GM21737 (cell line): ENCODE measurements around the gene PDE11A.
A peak's percentile ranks its signal among the peaks of the same experiment; 100 is the strongest.
"Not testable (repeated sequence)": the region's sequence is repeated elsewhere in the genome, so short reads cannot be mapped to it uniquely, and the experiment has no call there.

Source experiments
- ATAC-seq: cut with Tn5 transposase; IDR thresholded peaks from one replicate; pipeline ENCODE4 v1.9.1; 2021; ENCODE audit warnings: mild to moderate bottlenecking, moderate library complexity; ENCODE audit not compliant: unreplicated experiment

The PDE11A gene

DNA sequence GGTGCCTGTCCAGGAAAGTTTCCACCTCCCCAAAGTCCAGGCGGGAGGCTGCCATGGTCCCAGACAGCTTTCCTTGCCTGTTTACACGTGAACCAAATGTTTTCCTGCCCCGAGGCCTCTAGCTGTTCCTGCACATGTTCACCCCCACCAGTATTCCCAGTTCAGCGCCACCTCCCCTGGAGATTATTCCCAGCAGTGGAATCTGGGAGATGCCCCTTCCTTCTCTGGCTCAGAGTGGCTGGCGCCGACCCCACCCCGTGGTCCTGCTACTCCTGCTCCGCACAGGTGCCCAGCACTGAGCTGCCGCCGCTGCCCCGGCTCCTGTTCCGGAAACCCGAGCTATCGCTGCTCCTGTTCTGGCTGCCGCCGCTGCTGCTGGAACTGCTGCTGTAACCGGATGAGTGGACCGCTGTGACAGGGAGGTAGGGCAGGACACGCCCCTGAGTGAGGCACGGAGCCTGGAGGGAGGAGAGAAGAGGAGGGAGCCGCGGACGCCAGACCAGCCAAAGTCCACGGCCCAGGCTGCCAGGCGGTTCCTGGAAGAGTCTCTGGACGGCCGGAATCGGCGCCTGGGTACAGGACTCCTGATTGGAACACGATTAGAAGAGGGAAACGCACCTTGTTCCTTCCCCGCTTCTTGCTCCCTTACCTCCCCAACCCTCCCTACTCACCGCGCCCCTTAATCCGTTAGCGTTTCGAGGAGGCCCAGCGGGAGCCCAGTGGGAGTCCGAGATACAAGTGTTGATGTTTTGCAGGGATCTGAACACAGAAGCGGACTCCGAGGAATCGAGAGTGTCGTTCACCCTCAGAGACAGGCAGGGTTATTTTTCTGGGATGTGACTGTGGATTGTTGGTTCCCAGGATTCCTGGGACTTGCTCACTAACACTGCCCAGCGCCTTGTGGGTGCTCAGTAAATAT is at the start of gene PDE11A:
TSS of gene PDE11A (minus strand) at position 395 of the 919 bp plus-strand sequence. CDS start at position 55, 340 bp downstream.
- peak; percentile 70 for ATAC-seq

DNA sequence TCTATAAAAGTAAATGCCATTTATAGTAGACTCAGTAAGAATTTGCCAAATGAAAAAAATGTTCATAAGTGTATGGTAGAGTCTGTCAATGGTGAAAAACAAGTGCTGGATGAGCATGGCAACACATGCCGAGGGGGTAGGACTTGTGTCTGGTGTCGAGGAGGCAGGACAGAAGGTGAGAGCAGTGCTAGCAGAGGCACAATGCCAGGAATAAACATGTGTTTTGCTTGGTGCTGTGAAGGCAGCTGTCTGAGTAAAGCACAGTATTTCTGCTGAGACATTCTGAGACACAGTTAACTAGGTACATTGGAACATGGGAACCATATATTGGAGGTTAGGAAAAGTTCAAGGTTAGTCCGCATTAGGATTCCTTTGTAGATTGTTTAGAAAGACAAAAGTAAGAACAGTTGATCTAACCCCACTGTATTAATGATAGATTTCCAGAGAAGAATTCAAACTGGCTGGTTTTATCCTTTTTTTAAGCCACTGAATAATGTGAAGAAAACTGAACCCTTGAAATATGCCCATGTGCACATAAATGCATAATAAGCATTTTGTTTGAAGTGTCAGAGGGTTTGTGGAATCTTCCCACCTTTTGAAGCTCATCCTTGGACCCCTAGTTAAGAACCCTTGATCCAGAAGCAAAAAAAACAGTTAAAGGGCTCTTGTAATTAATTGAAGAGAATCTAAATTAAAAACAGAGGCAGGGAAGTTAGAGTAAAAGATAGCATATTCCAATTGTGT is 46.8 kb upstream of the PDE11A start:
- ATAC-seq, result no peak

DNA sequence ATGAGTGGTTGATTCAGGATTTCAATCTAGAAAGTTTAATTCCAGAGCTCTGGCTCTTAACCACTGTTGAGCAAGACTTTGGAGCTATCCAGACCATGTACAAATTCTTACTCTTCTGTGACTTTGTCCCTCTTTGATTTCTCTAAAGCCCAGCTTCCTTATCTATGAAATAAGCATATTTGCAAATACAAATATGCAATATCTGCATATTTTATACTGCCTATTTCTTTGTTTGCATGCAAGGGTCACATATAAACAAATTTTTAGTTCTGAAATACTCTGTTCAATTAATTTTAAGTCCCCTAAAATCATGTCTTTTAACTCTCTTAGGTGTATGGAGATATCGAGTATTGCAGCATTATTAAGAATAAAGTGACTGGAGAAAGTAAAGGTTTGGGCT is 45.1 kb upstream of the PDE11A start:
- no peak for ATAC-seq

DNA sequence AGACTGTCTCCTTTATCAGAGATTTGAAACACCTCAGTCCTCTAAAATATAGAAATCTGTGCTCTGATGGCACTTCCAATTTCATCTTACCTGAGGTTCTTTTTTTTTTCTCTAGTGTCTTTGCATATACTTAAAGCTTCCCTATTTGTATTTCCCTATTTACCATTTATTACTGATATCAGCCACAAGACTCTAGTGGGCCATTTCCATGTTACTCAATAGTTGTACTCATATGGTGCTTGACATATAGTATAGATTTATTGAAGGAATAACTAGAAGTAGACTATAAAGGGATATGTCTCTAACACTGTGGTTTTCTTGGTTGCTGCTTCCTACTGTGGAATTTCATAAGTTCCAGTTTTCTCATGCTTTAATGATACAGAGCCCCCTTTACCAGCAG is 42.7 kb upstream of the PDE11A start:
- no peak for ATAC-seq

DNA sequence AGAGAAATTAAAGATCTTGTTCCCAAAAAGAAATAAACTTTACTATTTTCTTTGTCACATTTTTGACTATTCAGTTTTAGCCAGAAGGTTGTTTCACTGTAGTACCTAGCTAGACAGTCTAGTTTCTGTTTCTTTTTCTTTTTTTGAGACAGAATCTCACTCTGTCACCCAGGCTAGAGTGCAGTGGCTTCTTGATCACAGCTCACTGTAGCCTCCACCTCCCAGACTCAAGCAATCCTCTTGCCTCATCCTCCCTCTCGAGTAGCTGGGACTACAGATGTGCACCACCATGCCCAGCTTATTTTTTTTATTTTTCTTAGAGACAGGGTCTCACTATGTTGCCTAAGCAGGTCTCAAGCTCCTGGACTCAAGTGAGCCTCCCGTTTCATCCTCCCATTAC is 41.9 kb upstream of the PDE11A start:
- ATAC-seq, result peak; percentile 38

DNA sequence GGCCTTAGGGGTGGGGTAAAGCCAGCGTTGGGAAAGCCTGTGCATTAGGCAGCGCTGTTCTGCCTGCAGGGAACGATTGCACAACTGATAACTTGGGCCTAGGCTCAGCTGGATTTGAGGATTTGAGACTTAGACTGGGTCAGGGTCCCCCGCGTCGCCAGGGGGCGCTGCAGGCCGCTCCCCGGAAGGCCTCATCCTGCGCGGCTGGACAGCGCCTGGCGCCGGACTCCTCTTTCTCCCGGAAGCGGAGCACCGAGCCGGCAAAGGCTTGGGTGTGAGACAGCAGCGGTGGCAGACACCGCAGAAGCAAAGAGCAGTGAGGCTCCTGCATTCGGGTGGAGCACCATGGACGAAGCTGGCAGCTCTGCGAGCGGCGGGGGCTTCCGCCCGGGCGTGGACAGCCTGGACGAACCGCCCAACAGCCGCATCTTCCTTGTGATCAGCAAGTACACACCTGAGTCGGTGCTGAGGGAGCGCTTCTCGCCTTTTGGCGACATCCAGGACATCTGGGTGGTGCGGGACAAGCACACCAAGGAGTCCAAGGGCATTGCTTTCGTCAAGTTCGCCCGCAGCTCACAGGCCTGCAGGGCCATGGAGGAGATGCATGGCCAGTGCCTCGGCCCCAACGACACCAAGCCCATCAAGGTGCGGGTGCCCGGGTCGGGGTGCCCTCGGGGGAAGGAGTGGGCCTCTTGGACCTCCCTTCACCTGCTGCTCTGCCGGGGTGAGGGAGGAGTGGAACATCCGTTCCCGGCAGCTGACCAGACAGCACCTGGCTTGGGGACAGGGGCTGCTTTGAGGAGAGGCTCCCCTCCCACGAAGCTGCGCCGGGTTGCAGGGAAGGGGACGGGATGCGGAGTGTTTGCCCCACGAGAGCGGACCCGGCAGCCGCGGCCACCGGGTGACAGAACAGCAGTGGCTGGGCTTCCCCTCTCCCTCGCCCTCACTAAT is 39.9 kb upstream of the PDE11A start, which contains the start of gene RBM45:
TSS of gene RBM45 (plus strand) at position 236 of the 951 bp plus-strand sequence. CDS start at position 346, 110 bp downstream.
- peak; percentile 90 for ATAC-seq

DNA sequence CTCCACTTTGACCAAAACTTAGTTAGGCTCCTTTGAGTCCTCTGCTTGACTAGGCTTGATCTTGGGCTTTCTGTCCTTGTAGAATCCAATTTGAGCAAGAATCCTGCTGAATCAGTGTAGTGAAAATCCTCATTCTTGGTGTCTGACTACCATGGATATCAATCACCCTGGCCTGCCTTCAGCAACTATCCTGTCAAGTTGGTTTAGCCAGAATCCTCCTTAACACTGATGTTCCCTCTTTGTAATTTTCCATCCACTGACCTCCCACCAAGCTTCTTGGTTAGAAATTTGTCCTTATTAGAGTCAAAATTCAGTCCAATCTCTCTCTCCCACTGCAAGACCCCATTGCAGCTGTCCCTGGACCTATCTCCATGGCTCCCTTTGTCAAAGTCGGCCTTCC is 39.2 kb upstream of the PDE11A start:
- peak; percentile 9 for ATAC-seq

DNA sequence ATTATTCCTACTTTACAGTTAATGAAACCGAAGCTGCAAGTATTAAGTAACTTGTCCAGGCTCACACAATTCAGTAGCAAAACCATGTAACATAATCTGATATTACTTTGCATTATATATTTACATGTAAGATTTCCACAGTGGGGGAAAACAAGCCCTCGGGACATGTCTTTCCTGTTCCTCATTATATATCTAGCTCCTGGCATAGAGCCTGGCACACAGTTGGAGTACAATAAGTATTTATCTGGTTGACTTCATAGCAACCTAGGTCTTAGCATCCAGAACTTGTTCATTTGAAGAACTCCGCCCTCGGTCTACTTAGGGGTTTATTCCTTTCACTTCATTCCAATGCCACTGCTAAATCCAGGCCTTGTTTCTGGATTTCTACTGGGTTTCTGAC is 38.1 kb upstream of the PDE11A start:
- ATAC-seq, result no peak

DNA sequence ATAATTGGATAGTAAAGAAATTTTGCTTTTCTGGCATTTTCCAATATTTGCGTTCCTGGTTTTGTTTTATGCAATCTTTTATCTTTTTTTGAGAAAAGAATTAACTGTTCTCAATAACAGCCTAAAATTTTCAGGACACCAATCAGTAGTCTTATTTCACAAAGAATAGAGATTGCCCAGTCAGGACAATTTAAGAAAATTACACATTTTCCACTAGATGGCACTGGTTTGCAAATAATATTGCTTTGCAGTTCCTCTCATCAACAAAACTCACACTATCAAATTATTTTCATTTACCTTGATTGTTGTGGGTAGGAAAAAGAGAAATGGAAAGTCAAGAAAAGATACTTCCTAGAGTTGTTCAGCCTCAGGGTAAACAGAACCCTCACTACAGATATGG is 37.2 kb upstream of the PDE11A start:
- no peak for ATAC-seq

DNA sequence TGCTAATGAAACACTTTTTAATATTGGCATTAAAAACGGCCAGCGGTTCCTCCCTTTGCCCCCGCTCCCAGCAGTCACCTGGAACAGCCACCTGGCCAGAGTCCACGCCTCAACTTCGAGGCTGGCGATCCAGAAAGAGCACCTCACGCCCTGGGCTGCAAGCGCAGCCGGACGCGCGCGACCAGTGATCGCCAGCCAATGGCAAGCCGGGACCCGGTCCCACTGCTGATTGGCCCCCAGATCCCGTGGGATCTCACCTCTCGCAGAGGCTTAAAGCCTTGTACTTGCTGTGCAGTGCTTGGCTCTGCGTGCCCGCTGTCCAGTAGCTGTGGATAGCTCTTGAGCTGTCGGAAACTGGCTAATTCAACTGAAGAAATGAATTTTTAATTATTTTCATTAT is 35.6 kb upstream of the PDE11A start:
- ATAC-seq, result no peak

DNA sequence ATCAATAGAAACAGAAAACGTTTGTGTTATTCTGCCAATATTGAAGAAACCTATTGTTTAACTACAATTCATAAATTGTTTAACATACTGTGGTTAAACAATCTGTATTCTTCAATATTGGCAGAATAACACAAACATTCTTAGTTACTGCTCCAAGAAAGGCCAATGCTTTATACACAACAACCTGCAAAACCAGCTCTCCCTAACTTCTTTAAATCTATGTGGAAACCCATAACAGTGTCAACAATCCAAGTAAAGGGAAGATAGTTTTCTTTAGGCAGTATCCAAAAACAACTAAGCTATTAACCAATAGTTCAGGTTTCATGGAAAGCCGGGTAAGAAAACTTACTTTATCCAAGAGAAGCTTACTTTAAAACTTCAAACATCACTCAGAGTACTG is 33.5 kb upstream of the PDE11A start:
- no peak for ATAC-seq

DNA sequence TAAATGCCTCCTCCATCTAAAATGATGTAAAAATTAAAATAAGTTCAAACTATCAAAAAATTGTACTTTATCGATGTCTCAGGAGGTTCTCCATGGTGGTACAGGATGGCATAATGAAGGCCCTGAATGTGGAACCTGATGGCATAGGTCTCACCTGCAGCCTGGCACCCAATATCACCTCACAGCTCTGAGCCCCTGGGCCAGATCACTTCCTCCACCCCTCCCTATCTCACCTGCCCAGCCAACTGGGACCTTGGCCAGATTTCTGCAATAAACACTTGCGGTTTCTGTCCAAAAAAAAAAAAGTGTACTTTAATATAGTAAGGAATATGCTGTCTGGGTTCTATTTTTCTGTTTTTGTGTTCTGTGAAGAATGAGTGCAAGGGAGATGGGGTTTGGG is 33.0 kb upstream of the PDE11A start:
- ATAC-seq, result no peak

DNA sequence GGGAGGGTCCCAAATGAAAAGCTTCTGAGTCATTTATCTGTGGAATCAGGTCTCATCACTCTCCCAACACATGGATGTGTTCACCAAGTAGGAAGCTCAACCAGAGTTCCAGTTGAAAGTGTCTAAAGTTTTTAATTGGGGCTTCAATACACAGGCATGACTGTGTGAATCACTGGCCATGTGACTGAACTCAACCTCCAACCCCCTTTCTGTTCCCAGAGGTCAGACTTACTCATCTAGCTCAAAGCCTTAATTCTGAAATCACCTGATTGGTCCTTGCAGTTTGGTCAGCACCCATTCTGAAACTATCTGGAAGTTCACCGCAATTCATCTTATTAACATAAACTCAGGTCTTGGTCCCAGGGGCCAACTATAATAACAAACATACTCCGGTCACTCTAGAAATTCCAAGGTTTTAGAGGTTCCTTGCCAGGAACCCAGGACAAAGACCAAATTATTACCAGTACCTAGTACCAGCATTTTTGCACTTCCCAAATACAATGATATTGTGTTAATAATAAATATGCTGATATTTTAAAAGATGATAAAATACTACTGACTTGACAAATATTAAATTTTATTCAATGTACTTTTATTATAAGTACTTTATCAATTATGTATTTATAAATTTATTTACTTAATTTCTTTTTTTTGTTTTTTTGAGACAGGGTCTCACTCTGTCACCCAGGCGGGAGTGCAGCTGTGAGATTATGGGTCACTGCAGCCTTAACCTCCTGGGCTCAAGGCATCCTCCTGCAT is 28.9 kb upstream of the PDE11A start:
- no peak for ATAC-seq

DNA sequence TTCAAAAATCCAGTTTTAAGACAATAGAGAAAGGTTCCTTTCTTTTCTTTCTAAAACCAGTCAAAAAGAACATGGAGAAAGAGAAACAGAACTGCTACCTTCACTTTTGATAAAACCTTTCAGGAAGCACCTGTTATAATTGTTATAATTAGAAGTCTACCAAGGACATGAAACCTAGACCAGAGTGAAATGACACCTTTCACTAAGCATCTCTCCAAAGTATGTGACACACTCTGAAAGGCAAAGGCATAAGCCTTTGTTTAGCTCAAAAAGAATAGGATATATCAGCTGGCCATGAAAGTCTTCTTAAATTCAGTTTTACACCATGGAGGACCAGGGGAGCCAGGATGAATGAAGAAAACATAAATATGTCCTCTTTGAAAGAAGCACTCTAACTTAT is 20.9 kb upstream of the PDE11A start:
- ATAC-seq, result no peak

DNA sequence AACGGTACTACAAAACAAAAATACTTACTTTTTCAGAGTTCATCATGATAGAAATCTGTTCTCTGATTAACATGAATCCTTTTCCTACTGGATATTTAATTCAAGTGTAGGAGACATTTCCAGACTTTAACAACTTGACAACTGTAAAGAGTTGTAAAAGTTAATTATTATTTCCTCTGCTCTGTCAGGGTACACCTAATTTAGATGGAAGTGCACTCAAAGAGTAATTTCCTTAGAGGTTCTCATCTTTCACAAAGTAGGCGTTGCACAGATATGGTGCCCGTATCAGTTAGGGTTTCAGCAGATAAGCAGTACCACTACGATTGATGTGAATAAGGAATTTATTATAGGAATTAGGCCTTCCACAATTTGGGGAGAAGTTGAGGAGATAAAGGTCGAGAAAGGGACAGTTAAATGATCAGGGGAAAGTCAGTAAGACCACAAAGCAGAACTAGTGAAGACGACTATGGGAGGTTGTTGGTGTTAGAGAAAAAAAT is 16.2 kb upstream of the PDE11A start:
- no peak for ATAC-seq

DNA sequence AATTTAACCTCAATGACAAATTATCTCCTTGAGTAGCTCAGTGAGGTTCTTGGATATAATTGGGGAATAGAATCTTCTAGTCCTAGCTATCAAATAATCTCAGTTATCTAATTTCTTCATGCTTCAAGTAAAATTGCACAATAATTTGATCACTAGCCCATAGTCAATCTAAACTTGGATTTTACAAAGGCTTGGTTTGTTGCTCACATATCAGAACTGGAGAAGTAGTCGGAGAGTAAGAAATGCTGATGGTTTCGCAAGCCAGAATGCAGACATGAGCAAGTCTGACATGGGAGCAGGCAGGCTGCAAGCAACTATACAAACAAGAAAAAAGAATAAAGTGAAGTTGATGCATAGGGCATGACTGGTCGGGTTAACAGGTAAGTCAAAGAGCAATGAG is 11.7 kb upstream of the PDE11A start:
- no peak for ATAC-seq

DNA sequence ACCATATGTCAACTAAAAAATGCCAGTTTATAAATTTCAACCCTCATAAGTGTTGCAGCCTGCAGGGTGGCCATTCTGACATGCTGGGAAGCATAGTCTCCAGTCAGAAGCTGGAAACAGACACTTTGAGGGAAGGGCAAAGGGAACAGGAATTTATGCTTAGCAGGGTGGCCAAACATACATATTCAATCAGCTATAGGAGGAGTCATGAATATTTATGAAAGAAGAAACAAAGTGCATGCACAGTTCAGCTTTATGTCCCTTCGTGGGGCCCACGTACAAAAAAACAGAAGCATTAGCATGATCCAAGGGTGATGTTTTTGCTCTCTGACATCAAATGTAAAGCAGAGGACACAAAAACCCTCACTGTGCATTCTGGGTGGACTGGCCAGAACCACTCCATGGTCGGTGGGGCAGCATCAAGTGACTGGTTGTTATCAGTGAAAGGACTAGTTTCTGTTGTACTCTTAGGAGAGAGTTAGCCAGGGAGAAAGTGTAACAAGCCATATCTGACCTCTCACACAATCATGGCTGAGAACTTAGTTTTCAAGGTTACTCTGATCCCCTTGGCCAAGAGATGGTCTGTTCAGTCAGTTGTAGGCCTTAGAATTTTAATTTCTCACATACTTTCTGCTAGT is 9.9 kb upstream of the PDE11A start:
- ATAC-seq, result no peak

DNA sequence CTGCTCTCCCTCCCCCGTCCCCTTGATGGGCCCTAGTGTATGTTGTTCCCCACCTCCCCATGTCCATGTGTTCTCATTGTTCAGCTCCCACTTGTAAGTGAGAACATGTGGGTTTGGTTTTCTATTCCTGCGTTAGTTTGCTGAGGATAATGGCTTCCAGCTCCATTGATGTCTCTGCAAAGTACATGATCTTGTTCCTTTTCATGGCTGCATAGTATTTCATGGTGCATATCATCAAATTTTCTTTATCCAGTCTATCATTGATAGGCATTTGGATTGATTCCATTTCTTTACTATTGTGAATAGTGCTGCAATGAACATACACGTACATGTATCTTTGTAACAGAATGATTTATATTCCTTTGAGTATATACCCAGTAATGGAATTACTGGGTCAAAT is 6.7 kb upstream of the PDE11A start:
- not testable (repeated sequence) for ATAC-seq

DNA sequence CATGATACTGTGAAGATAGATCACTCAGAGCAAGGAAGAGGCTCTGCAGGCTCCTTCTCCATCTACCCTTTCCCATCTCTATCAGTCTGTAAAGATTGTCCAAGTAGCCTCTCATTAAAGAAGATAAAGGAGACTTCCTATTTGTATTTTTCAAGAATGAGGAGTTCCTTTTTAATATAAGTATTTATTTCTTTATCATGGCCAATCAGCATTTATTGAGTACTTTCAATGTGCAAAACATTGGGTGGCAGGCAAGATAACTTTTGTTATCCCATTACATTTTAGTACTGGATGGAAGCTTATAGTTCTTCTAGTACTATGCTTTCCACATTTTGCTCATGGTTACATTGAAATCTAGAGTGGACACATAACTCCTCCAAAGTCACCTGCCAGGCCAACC is 3.6 kb upstream of the PDE11A start:
- ATAC-seq, result no peak

DNA sequence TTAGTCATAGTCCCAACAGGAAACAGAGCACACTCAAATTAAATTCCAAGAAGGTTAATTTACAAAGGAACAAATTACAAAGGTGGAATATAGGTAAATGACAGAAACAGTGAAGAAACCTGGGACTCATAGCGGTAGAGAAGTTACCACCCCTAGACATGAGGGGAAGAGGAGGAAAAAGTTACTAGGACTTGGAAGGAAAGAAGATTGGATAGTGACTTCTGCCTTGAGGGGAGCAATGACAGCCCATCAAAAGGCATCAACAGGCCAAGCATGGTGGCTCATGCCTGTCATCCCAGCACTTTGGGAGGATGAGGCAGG is 2.4 kb upstream of the PDE11A start:
- no peak for ATAC-seq
